HEK293 (cell line): ENCODE measurements around the gene CBFA2T2.

Source experiments
- EGR2 ChIP-seq: fragments of 450-650 bp; formaldehyde crosslinking; IDR thresholded peaks from 2 replicates; pipeline ENCODE4 v1.5.1; 2016; ENCODE audit warnings: low read depth, missing biosample characterization, missing genetic modification characterization
- GLIS2 ChIP-seq: fragments of 450-650 bp; formaldehyde crosslinking; IDR thresholded peaks from 2 replicates; pipeline ENCODE4 v1.5.1; 2016; ENCODE audit warnings: missing biosample characterization, missing genetic modification characterization
- HOXA7 ChIP-seq: sonication (generic); formaldehyde crosslinking; IDR thresholded peaks from 2 replicates; pipeline ENCODE4 v1.8.1; 2022; ENCODE audit warnings: missing genetic modification reagents, borderline replicate concordance
- HOXD13 ChIP-seq: sonication (generic); formaldehyde crosslinking; IDR thresholded peaks from 2 replicates; pipeline ENCODE4 v1.8.0; 2022; ENCODE audit warnings: missing genetic modification reagents, borderline replicate concordance
- KLF1 ChIP-seq: fragments of 450-650 bp; formaldehyde crosslinking; IDR thresholded peaks from 2 replicates; pipeline ENCODE4 v1.5.1; 2016; ENCODE audit warnings: missing biosample characterization, missing genetic modification characterization
- KLF9 ChIP-seq: fragments of 450-650 bp; formaldehyde crosslinking; IDR thresholded peaks from 2 replicates; pipeline ENCODE4 v1.5.1; 2016; ENCODE audit warnings: missing biosample characterization, missing genetic modification characterization, low read depth
- MZF1 ChIP-seq: fragments of 450-650 bp; formaldehyde crosslinking; IDR thresholded peaks from 2 replicates; pipeline ENCODE4 v1.5.1; 2017; ENCODE audit warnings: missing biosample characterization, missing genetic modification characterization, borderline replicate concordance
- OVOL3 ChIP-seq: fragments of 450-650 bp; formaldehyde crosslinking; IDR thresholded peaks from 2 replicates; pipeline ENCODE4 v1.5.1; 2016; ENCODE audit warnings: missing biosample characterization, missing genetic modification characterization
- SETDB1 ChIP-seq: IDR thresholded peaks from one replicate; pipeline ENCODE4 v1.6.1; 2017; ENCODE audit warnings: mild to moderate bottlenecking, low read length, moderate library complexity, mixed read lengths; ENCODE audit not compliant: insufficient read length
- SP3 ChIP-seq: fragments of 450-650 bp; formaldehyde crosslinking; IDR thresholded peaks from 2 replicates; pipeline ENCODE4 v1.5.1; 2016; ENCODE audit warnings: missing biosample characterization, missing genetic modification characterization
- TCF7L2 ChIP-seq: IDR thresholded peaks from 2 replicates; pipeline ENCODE4 v1.6.1; 2011; ENCODE audit warnings: low read depth, mild to moderate bottlenecking, inconsistent platforms, low read length, moderate library complexity, borderline replicate concordance
- WT1 ChIP-seq: fragments of 450-650 bp; formaldehyde crosslinking; IDR thresholded peaks from 2 replicates; pipeline ENCODE4 v1.5.1; 2016; ENCODE audit warnings: missing biosample characterization, missing genetic modification characterization
- YY1 ChIP-seq: fragments of 450-650 bp; formaldehyde crosslinking; IDR thresholded peaks from 2 replicates; pipeline ENCODE4 v1.5.1; 2018; ENCODE audit warnings: missing biosample characterization, missing genetic modification characterization
- ZBTB48 ChIP-seq: fragments of 450-650 bp; formaldehyde crosslinking; IDR thresholded peaks from 2 replicates; pipeline ENCODE4 v1.5.1; 2016; ENCODE audit warnings: missing biosample characterization, missing genetic modification characterization
- ZEB2 ChIP-seq: fragments of 450-650 bp; formaldehyde crosslinking; IDR thresholded peaks from 2 replicates; pipeline ENCODE4 v1.5.1; 2016; ENCODE audit warnings: missing biosample characterization, missing genetic modification characterization
- ZFP69B ChIP-seq: fragments of 450-650 bp; formaldehyde crosslinking; IDR thresholded peaks from 2 replicates; pipeline ENCODE4 v1.5.1; 2016; ENCODE audit warnings: missing biosample characterization, missing genetic modification characterization
- ZNF121 ChIP-seq: fragments of 450-650 bp; formaldehyde crosslinking; IDR thresholded peaks from 2 replicates; pipeline ENCODE4 v1.5.1; 2016; ENCODE audit warnings: missing biosample characterization, missing genetic modification characterization
- ZNF146 ChIP-seq: fragments of 450-650 bp; formaldehyde crosslinking; IDR thresholded peaks from 2 replicates; pipeline ENCODE4 v1.5.1; 2016; ENCODE audit warnings: missing biosample characterization, missing genetic modification characterization
- ZNF239 ChIP-seq: fragments of 450-650 bp; formaldehyde crosslinking; IDR thresholded peaks from 2 replicates; pipeline ENCODE4 v1.5.1; 2016; ENCODE audit warnings: missing biosample characterization, missing genetic modification characterization
- ZNF248 ChIP-seq: fragments of 450-650 bp; formaldehyde crosslinking; IDR thresholded peaks from 2 replicates; pipeline ENCODE4 v1.5.1; 2017; ENCODE audit warnings: missing biosample characterization, missing genetic modification characterization
- ZNF274 ChIP-seq, 2 experiments: fragments of 200-500 bp in 1 of 2; fragments of 450-650 bp in 1 of 2; sonication (Bioruptor generic) in 1 of 2; formaldehyde crosslinking in 1 of 2; IDR thresholded peaks; 2 replicates each; pipeline versions ENCODE4 v1.5.1 to v1.6.1; 2014 to 2016; ENCODE audit warnings: borderline replicate concordance in 1 of 2, inconsistent platforms in 1 of 2, low read length in 1 of 2, missing biosample characterization in 1 of 2, missing genetic modification characterization in 1 of 2
- ZNF302 ChIP-seq: fragments of 450-650 bp; formaldehyde crosslinking; IDR thresholded peaks from 2 replicates; pipeline ENCODE4 v1.5.1; 2016; ENCODE audit warnings: missing biosample characterization, missing genetic modification characterization, low read depth
- ZNF501 ChIP-seq: fragments of 450-650 bp; formaldehyde crosslinking; IDR thresholded peaks from 2 replicates; pipeline ENCODE4 v1.5.1; 2016; ENCODE audit warnings: missing biosample characterization, missing genetic modification characterization
- ZNF548 ChIP-seq: fragments of 450-650 bp; formaldehyde crosslinking; IDR thresholded peaks from 2 replicates; pipeline ENCODE4 v1.5.1; 2016; ENCODE audit warnings: missing biosample characterization, missing genetic modification characterization
- ZNF621 ChIP-seq: fragments of 450-650 bp; formaldehyde crosslinking; IDR thresholded peaks from 2 replicates; pipeline ENCODE4 v1.5.1; 2017; ENCODE audit warnings: missing biosample characterization, missing genetic modification characterization
- ZNF626 ChIP-seq: fragments of 450-650 bp; sonication (Bioruptor Pico); formaldehyde crosslinking; IDR thresholded peaks from 2 replicates; pipeline ENCODE4 v1.5.1; 2018; ENCODE audit warnings: missing biosample characterization, missing genetic modification characterization, inconsistent platforms
- ZNF629 ChIP-seq: fragments of 450-650 bp; formaldehyde crosslinking; IDR thresholded peaks from 2 replicates; pipeline ENCODE4 v1.5.1; 2017; ENCODE audit warnings: missing biosample characterization, missing genetic modification characterization
- ZNF660 ChIP-seq: fragments of 450-650 bp; IDR thresholded peaks from 2 replicates; pipeline ENCODE4 v1.5.1; 2018; ENCODE audit warnings: missing biosample characterization, mild to moderate bottlenecking, missing genetic modification characterization
- ZNF76 ChIP-seq: fragments of 450-650 bp; formaldehyde crosslinking; IDR thresholded peaks from 2 replicates; pipeline ENCODE4; 2016; ENCODE audit warnings: low read depth, missing biosample characterization, missing genetic modification characterization, borderline replicate concordance
- ZNF837 ChIP-seq: fragments of 450-650 bp; formaldehyde crosslinking; IDR thresholded peaks from 2 replicates; pipeline ENCODE4 v1.5.1; 2016; ENCODE audit warnings: missing biosample characterization, missing genetic modification characterization
- ZXDB ChIP-seq: fragments of 450-650 bp; formaldehyde crosslinking; IDR thresholded peaks from 2 replicates; pipeline ENCODE4 v1.5.1; 2016; ENCODE audit warnings: missing biosample characterization, missing genetic modification characterization
- TF ChIP-seq, protein P1 (sequence below): fragments of 450-650 bp; formaldehyde crosslinking; IDR thresholded peaks from 2 replicates; pipeline ENCODE4 v1.5.1; 2016; ENCODE audit warnings: missing biosample characterization, missing genetic modification characterization
- TF ChIP-seq, protein P2 (sequence below): fragments of 450-650 bp; formaldehyde crosslinking; IDR thresholded peaks from 2 replicates; pipeline ENCODE4 v1.5.1; 2017; ENCODE audit warnings: missing biosample characterization, missing genetic modification characterization
- TF ChIP-seq, protein P3 (sequence below): fragments of 450-650 bp; formaldehyde crosslinking; IDR thresholded peaks from 2 replicates; pipeline ENCODE4 v1.5.1; 2017; ENCODE audit warnings: missing biosample characterization, missing genetic modification characterization

Gene CBFA2T2

DNA sequence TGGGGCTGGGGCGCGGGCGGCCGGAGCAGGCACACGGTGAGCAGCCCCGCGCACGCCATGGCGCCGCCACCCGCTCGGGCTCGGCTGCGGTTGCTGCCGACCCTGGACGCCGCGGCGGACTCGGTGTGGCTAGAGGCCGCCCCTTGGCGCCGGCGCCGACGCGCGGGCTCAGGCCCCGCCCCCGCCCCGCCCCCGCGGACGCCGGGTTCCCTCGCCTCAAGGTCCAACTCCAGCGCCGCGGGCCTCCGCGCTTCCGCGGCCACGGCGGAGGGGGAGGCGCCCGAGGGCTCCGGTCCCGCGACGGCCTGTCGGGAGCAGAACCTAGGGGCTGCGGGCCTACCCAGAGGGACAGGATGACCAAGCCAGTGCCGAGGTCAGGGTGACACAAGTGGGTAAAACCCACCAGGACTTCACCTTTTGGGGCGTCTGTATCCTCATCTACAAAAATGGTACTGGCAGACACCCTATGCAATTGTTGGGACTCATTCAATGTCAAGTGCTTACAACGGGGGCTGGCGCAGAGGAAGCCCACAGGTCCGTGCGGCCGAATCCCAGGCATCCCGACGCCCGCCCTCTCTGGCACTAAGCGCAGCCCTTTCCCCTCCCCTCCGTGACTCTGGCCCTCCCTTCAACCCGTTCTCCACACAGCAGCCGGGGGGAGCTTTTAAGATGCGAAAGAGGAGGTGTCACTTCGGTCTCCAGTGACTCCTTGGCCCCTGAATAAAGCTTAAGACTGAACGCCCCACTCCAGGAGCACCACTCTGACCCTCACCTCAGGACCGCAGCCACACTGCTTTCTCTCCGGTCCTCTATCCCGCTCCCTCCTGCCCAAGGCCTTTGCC lies 184.6 kb downstream of the CBFA2T2 start, which contains the start of gene NECAB3 (continued):
- TF ChIP-seq ZNF621, result no peak
- no peak for TF ChIP-seq MZF1 (tag by site-specific recombination)
- TF ChIP-seq, protein P1, sequence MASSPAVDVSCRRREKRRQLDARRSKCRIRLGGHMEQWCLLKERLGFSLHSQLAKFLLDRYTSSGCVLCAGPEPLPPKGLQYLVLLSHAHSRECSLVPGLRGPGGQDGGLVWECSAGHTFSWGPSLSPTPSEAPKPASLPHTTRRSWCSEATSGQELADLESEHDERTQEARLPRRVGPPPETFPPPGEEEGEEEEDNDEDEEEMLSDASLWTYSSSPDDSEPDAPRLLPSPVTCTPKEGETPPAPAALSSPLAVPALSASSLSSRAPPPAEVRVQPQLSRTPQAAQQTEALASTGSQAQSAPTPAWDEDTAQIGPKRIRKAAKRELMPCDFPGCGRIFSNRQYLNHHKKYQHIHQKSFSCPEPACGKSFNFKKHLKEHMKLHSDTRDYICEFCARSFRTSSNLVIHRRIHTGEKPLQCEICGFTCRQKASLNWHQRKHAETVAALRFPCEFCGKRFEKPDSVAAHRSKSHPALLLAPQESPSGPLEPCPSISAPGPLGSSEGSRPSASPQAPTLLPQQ (tag by site-specific recombination), result peak; percentile 49; the same call in 1 of the 2 replicates
- TF ChIP-seq ZNF76, result peak; percentile 89
- no peak for TF ChIP-seq ZNF660 (tag by site-specific recombination)
- TF ChIP-seq ZNF626 (tag by site-specific recombination), result no peak
- TF ChIP-seq ZNF248 (tag by site-specific recombination), result no peak
- no peak for TF ChIP-seq ZNF302 (tag by site-specific recombination)
- TF ChIP-seq ZNF274 (IDR thresholded peaks at IDR 0.05; ENCODE audit: low read length), result no peak
- no peak for TF ChIP-seq ZNF274 (tag by site-specific recombination; IDR thresholded peaks at IDR 0.05; ENCODE audit: borderline replicate concordance)
- no peak for TF ChIP-seq ZNF548
- TF ChIP-seq SETDB1, result no peak
- TF ChIP-seq ZXDB (tag by site-specific recombination), result peak; percentile 64
- TF ChIP-seq SP3, result peak; percentile 76
- TF ChIP-seq HOXD13 (CRISPR knock-in tag), result no peak
- peak; percentile 65 for TF ChIP-seq GLIS2 (tag by site-specific recombination)
- TF ChIP-seq KLF9 (tag by site-specific recombination), result peak; percentile 57; the same call in 1 of the 2 replicates
- TF ChIP-seq, protein P2, sequence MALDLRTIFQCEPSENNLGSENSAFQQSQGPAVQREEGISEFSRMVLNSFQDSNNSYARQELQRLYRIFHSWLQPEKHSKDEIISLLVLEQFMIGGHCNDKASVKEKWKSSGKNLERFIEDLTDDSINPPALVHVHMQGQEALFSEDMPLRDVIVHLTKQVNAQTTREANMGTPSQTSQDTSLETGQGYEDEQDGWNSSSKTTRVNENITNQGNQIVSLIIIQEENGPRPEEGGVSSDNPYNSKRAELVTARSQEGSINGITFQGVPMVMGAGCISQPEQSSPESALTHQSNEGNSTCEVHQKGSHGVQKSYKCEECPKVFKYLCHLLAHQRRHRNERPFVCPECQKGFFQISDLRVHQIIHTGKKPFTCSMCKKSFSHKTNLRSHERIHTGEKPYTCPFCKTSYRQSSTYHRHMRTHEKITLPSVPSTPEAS (tag by site-specific recombination), result no peak
- TF ChIP-seq EGR2 (tag by site-specific recombination), result no peak
- no peak for TF ChIP-seq OVOL3 (tag by site-specific recombination)
- TF ChIP-seq ZNF239 (tag by site-specific recombination), result no peak
- TF ChIP-seq, protein P3, sequence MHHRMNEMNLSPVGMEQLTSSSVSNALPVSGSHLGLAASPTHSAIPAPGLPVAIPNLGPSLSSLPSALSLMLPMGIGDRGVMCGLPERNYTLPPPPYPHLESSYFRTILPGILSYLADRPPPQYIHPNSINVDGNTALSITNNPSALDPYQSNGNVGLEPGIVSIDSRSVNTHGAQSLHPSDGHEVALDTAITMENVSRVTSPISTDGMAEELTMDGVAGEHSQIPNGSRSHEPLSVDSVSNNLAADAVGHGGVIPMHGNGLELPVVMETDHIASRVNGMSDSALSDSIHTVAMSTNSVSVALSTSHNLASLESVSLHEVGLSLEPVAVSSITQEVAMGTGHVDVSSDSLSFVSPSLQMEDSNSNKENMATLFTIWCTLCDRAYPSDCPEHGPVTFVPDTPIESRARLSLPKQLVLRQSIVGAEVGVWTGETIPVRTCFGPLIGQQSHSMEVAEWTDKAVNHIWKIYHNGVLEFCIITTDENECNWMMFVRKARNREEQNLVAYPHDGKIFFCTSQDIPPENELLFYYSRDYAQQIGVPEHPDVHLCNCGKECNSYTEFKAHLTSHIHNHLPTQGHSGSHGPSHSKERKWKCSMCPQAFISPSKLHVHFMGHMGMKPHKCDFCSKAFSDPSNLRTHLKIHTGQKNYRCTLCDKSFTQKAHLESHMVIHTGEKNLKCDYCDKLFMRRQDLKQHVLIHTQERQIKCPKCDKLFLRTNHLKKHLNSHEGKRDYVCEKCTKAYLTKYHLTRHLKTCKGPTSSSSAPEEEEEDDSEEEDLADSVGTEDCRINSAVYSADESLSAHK (tag by site-specific recombination), result no peak
- TF ChIP-seq ZBTB48 (tag by site-specific recombination), result peak; percentile 32; the same call in 1 of the 2 replicates
- TF ChIP-seq KLF1 (tag by site-specific recombination), result 0 out of 2 replicates have a peak, but pooled peaks have one; percentile 8
- no peak for TF ChIP-seq TCF7L2
- no peak for TF ChIP-seq HOXA7
- TF ChIP-seq ZEB2 (tag by site-specific recombination), result peak; percentile 68; the same call in 1 of the 2 replicates
- peak; percentile 24; the same call in 1 of the 2 replicates for TF ChIP-seq ZNF629
- no peak for TF ChIP-seq ZFP69B (tag by site-specific recombination)
- peak; percentile 43; the same call in 1 of the 2 replicates for TF ChIP-seq YY1 (tag by site-specific recombination)
- TF ChIP-seq ZNF146 (tag by site-specific recombination), result no peak
- no peak for TF ChIP-seq ZNF837 (tag by site-specific recombination)
- TF ChIP-seq ZNF501 (tag by site-specific recombination), result no peak
- TF ChIP-seq ZNF121 (tag by site-specific recombination), result no peak
- TF ChIP-seq WT1, result peak; percentile 88
